Motor neuron (in vitro differentiated cells): ENCODE measurements around the gene SCRG1. TPM values are rescaled to one million over a fixed set of nuclear protein-coding genes. Genes with fewer than 3 reads are reported as not detected.
A peak's percentile ranks its signal among the peaks of the same experiment; 100 is the strongest.

Experiments used
- ATAC-seq, 8 experiments: fragments of 200-7000 bp; cut with Tn5 transposase; replicated peaks in 6 of 8; 2 replicates each; pipeline ENCODE4 v1.8.0; 2021; ENCODE audit warnings: mild to moderate bottlenecking in 8 of 8, moderate library complexity in 8 of 8
- H3K27ac ChIP-seq, 2 donors: fragments of 250-450 bp; sonication (Bioruptor Pico); 2 replicates each; pipeline ENCODE4 v1.9.0; 2021; ENCODE audit warnings: antibody characterized with exemption in 2 of 2, mild to moderate bottlenecking in 2 of 2, moderate library complexity in 1 of 2
- H3K4me1 ChIP-seq, 2 donors: fragments of 250-450 bp; sonication (Bioruptor Pico); replicated peaks in 1 of 2; 2 replicates each; pipeline ENCODE4 v1.6.1; 2021; ENCODE audit warnings: antibody characterized with exemption in 2 of 2, mild to moderate bottlenecking in 2 of 2, moderate library complexity in 1 of 2
- H3K4me3 ChIP-seq, 5 donors: fragments of 250-450 bp; sonication (Bioruptor Pico); 2 replicates each; pipeline ENCODE4 v1.9.0; 2021; ENCODE audit warnings: antibody characterized with exemption in 5 of 5, mild to moderate bottlenecking in 5 of 5, moderate library complexity in 4 of 5
- WGBS, 10 experiments: fragments of 450-650 bp; shearing (Covaris generic); methylation state at CpG; one replicate each; pipeline ENCODE4 v1.0.0; 2022; 5-methylcytosine and 5-hydroxymethylcytosine counted together
- in situ Hi-C, 9 experiments: fragments of 400-800 bp; cut with MboI; loops; one replicate each; pipeline ENCODE4 v1.15.0; 2021; ENCODE audit warnings: low sequenced_read_pairs in 9 of 9, low pct_unique_long_range_greater_than_20kb in 2 of 9; ENCODE audit not compliant: unreplicated experiment in 9 of 9
- total RNA-seq, 8 experiments: library from RNA; unstranded; fragments of 300-600 nt; gene quantifications; 2 replicates each; pipeline versions ENCODE4 v1.2.3 to v1.2.4, GENCODE V29; 2022

SCRG1 gene
- total RNA-seq, 8 experiments from 2014 or later, result 0.36 to 28.1 (median 3.0) TPM

GRCh38 chr4:173343832-173344397, 55.0 kb downstream of the SCRG1 start:
- 71 to 92% (median 85%) methylated on average over 1 to 3 of the region's 3 CpGs for WGBS, 10 experiments
- no peak for ATAC-seq
- Histone ChIP-seq H3K4me3 (no peak overlapping the region), H3K27ac (no peak overlapping the region), H3K4me1 (no peaks in the 10 kb centered on the region)
- in situ Hi-C loops, result no loop called here

GRCh38 chr4:173337463-173337862, 61.5 kb downstream of the SCRG1 start:
- WGBS, 10 experiments, result 100% methylated on average over 1 to 2 of the region's 2 CpGs; no CpG with 5 or more reads in 3 of the 10 experiments
- H3K4me1 ChIP-seq, result peaks cover 0 to 4% of the 10 kb centered on the region in 2 donors
- no peak overlapping the region for H3K27ac ChIP-seq
- ATAC-seq, result no peak
- no peak overlapping the region for H3K4me3 ChIP-seq
- in situ Hi-C loops, result no loop called here

GRCh38 chr4:173334891-173335752, 63.8 kb downstream of the SCRG1 start:
- Histone ChIP-seq H3K4me3 (peak overlapping the region; percentile 50 to 86 (median 71)), H3K27ac (peak overlapping the region in 1 of 2 donors; percentile 60), H3K4me1 (peaks cover 0 to 10% of the 10 kb centered on the region in 2 donors)
- in situ Hi-C loops, result no loop called here
- peak; percentile 24 to 65 (median 56) for ATAC-seq
- 0 to 43% (median 10%) methylated on average over 1 to 16 of the region's 52 CpGs for WGBS, 10 experiments

Other genes starting within 250 kb of the SCRG1 start
- gene GALNT7, start 230.3 kb downstream of the SCRG1 start, total RNA-seq, result 10 to 100 TPM; 10.4 to 39.5 (median 28.5) TPM
- 100 to 1,000 TPM in 7 of 8 experiments, 1 to 10 TPM in 1; 6.0 to 572 (median 265) TPM for gene HMGB2, start 64.8 kb downstream of the SCRG1 start, total RNA-seq
- 10 to 100 TPM in 7 of 8 experiments, 1 to 10 TPM in 1; 6.5 to 34.9 (median 18.4) TPM for gene SAP30, start 28.2 kb downstream of the SCRG1 start, total RNA-seq
- gene HAND2, start 131.1 kb upstream of the SCRG1 start, total RNA-seq, result 10 to 100 TPM in 1 of 8 experiments, 1 to 10 TPM in 2, under 1 TPM in 5; 0.05 to 11.4 (median 0.64) TPM